ENCODE measurements around the gene PQBP1.

GRCh38 chrX:48927123-48927522 lies 29.4 kb downstream of the PQBP1 start:
- TF ChIP-seq CTCF (conservative IDR thresholded peaks at IDR 0.05; ENCODE audit: low read length) (no peak), EZH2phosphoT487 (IDR thresholded peaks at IDR 0.05; ENCODE audit: borderline replicate concordance) (no peak)

Measured in Loucy (cell line).